HG03196 (cell line): Measurements from ENCODE around the gene LTBP3.

Experiments
- ATAC-seq: cut with Tn5 transposase; IDR thresholded peaks from one replicate; pipeline ENCODE4 v1.9.1; 2021; ENCODE audit not compliant: unreplicated experiment

Gene LTBP3

GRCh38 chr11:65555693-65556231 is 2.4 kb downstream of the LTBP3 start:
- no peak for ATAC-seq

- ATAC-seq: no peak
Measured at GRCh38 chr11:65554842-65555430, 3.2 kb downstream of the LTBP3 start.

GRCh38 chr11:65554057-65554818 is 3.9 kb downstream of the LTBP3 start:
- ATAC-seq: no peak

- ATAC-seq: no peak
Measured at GRCh38 chr11:65553301-65554001, 4.7 kb downstream of the LTBP3 start.

GRCh38 chr11:65552388-65552951 is 5.7 kb downstream of the LTBP3 start:
- no peak for ATAC-seq

- ATAC-seq: peak; percentile 57
Measured at GRCh38 chr11:65551572-65552387, 6.4 kb downstream of the LTBP3 start.

GRCh38 chr11:65549096-65549495 is 9.1 kb downstream of the LTBP3 start:
- no peak for ATAC-seq

- ATAC-seq: no peak
Measured at GRCh38 chr11:65548395-65548794, 9.8 kb downstream of the LTBP3 start.

GRCh38 chr11:65547446-65548125 is 10.6 kb downstream of the LTBP3 start:
- ATAC-seq: no peak

- peak; percentile 60 for ATAC-seq
Measured at GRCh38 chr11:65546217-65546958, 11.8 kb downstream of the LTBP3 start.

- no peak for ATAC-seq
Measured at GRCh38 chr11:65545853-65546216, 12.3 kb downstream of the LTBP3 start.

GRCh38 chr11:65542738-65543390 is 15.3 kb downstream of the LTBP3 start:
- no peak for ATAC-seq

- ATAC-seq: no peak
Measured at GRCh38 chr11:65541093-65541982, 16.8 kb downstream of the LTBP3 start.

GRCh38 chr11:65540290-65541092 is 17.7 kb downstream of the LTBP3 start:
- ATAC-seq: peak; percentile 60

- peak; percentile 33 for ATAC-seq
Measured at GRCh38 chr11:65539744-65540289, 18.3 kb downstream of the LTBP3 start.

GRCh38 chr11:65538915-65539743 is 19.0 kb downstream of the LTBP3 start:
- no peak for ATAC-seq
